HepG2 (cell line): ENCODE data around the gene EIF5A. TPM values are rescaled to one million over a fixed set of nuclear protein-coding genes. Genes with fewer than 3 reads are reported as not detected.
A peak's percentile ranks its signal among the peaks of the same experiment; 100 is the strongest.

Experiments
- ATF6 ChIP-seq: sonication (generic); formaldehyde crosslinking; conservative IDR thresholded peaks from 2 replicates; pipeline ENCODE4 v1.4.0; 2020; ENCODE audit warnings: missing genetic modification reagents
- BCL3 ChIP-seq: sonication (generic); formaldehyde crosslinking; IDR thresholded peaks from 2 replicates; pipeline ENCODE4 v1.5.1; 2020; ENCODE audit warnings: mild to moderate bottlenecking, missing genetic modification reagents, moderate library complexity
- CREB1 ChIP-seq, 2 experiments: fragments of 450-650 bp in 1 of 2; IDR thresholded peaks; 2 replicates each; pipeline ENCODE4 v1.6.1; 2016 to 2017; ENCODE audit warnings: control low read depth in 1 of 2, mild to moderate bottlenecking in 1 of 2, missing compliant biosample characterization in 1 of 2, missing genetic modification characterization in 1 of 2
- IRF2 ChIP-seq: IDR thresholded peaks from 2 replicates; pipeline ENCODE4 v1.6.1; 2018; ENCODE audit warnings: missing genetic modification reagents, missing compliant biosample characterization
- KLF6 ChIP-seq: IDR thresholded peaks from 2 replicates; pipeline ENCODE4 v1.8.0; 2016; ENCODE audit warnings: missing biosample characterization, missing genetic modification reagents
- PHF5A ChIP-seq: IDR thresholded peaks from one replicate; pipeline ENCODE4 v1.6.1; 2018; ENCODE audit warnings: low read depth, missing genetic modification reagents; ENCODE audit not compliant: unreplicated experiment
- REPIN1 ChIP-seq: sonication (generic); formaldehyde crosslinking; IDR thresholded peaks from 2 replicates; pipeline ENCODE4 v1.8.0; 2022; ENCODE audit warnings: missing genetic modification reagents, low read depth, mild to moderate bottlenecking, borderline replicate concordance
- SMAD3 ChIP-seq: sonication (generic); formaldehyde crosslinking; IDR thresholded peaks from 2 replicates; pipeline ENCODE4 v1.4.0; 2020; ENCODE audit warnings: missing genetic modification reagents
- ZBTB20 ChIP-seq: sonication (generic); formaldehyde crosslinking; IDR thresholded peaks from 2 replicates; pipeline ENCODE4 v1.8.1; 2023; ENCODE audit warnings: missing genetic modification reagents, low read depth, mild to moderate bottlenecking, borderline replicate concordance
- ZBTB34 ChIP-seq: sonication (generic); formaldehyde crosslinking; IDR thresholded peaks from 2 replicates; pipeline ENCODE4 v1.8.0; 2022; ENCODE audit warnings: mild to moderate bottlenecking, missing genetic modification reagents
- polyA plus RNA-seq, 8 experiments: library from polyadenylated mRNA; depleted of rRNA in 3 of 8; stranded (reverse) in 7 of 8; unstranded in 1 of 8; fragments of >200 nt; fragmentation: Illumina TruSeq in 4 of 8; extraction: Trizol in 4 of 8; gene quantifications; 2 replicates each; pipeline versions ENCODE4 v1.2.1 to v1.2.3, GENCODE V29; 2011 to 2016; ENCODE audit warnings: low read depth in 4 of 8, missing spikeins in 1 of 8, mixed read lengths in 1 of 8; ENCODE audit not compliant: insufficient read depth in 1 of 8
- total RNA-seq, 5 experiments: library from RNA; depleted of rRNA; stranded (reverse); fragments of >200 nt; fragmentation: Illumina TruSeq; extraction: Trizol; gene quantifications; 2 replicates each; pipeline ENCODE4 v1.2.3, GENCODE V29; 2016; ENCODE audit warnings: low read depth in 1 of 5
- TF ChIP-seq, protein P1 (sequence below): sonication (generic); formaldehyde crosslinking; IDR thresholded peaks from 2 replicates; pipeline ENCODE4 v1.9.0; 2021; ENCODE audit warnings: missing genetic modification reagents, mild to moderate bottlenecking, borderline replicate concordance
- TF ChIP-seq, protein P2 (sequence below): IDR thresholded peaks from 2 replicates; pipeline ENCODE4 v1.6.1; 2016
- TF ChIP-seq, protein P3 (sequence below): sonication (generic); formaldehyde crosslinking; IDR thresholded peaks from 2 replicates; pipeline ENCODE4 v1.4.0; 2020; ENCODE audit warnings: missing genetic modification reagents, borderline replicate concordance
- TF ChIP-seq, protein P4 (sequence below): sonication (generic); formaldehyde crosslinking; conservative IDR thresholded peaks from 2 replicates; pipeline ENCODE4 v1.8.1; 2023; ENCODE audit warnings: missing genetic modification reagents
- TF ChIP-seq, protein P5 (sequence below): sonication (generic); formaldehyde crosslinking; IDR thresholded peaks from 2 replicates; pipeline ENCODE4 v1.5.0; 2020; ENCODE audit warnings: mild to moderate bottlenecking, missing genetic modification reagents, borderline replicate concordance

The EIF5A gene
- total and polyA plus RNA-seq, 2 of the 13 experiments (the other 11 are each of a cell fraction or from before 2014, with no cell fraction given), result 319 to 337 TPM

GRCh38 chr17:7329374-7329996 is 22.1 kb downstream of the EIF5A start (continued):
- TF ChIP-seq, protein P1, sequence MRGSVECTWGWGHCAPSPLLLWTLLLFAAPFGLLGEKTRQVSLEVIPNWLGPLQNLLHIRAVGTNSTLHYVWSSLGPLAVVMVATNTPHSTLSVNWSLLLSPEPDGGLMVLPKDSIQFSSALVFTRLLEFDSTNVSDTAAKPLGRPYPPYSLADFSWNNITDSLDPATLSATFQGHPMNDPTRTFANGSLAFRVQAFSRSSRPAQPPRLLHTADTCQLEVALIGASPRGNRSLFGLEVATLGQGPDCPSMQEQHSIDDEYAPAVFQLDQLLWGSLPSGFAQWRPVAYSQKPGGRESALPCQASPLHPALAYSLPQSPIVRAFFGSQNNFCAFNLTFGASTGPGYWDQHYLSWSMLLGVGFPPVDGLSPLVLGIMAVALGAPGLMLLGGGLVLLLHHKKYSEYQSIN, result no peak
- TF ChIP-seq BCL3 (CRISPR knock-in tag), result no peak
- TF ChIP-seq, protein P2, sequence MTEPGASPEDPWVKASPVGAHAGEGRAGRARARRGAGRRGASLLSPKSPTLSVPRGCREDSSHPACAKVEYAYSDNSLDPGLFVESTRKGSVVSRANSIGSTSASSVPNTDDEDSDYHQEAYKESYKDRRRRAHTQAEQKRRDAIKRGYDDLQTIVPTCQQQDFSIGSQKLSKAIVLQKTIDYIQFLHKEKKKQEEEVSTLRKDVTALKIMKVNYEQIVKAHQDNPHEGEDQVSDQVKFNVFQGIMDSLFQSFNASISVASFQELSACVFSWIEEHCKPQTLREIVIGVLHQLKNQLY, result no peak
- no peak for TF ChIP-seq ATF6
- TF ChIP-seq PHF5A (CRISPR knock-in tag), result no peak
- TF ChIP-seq CREB1 (IDR thresholded peaks at IDR 0.05), result peak; percentile 74
- peak; percentile 82 for TF ChIP-seq CREB1 (CRISPR knock-in tag; IDR thresholded peaks at IDR 0.05)
- peak; percentile 73 for TF ChIP-seq IRF2
- no peak for TF ChIP-seq SMAD3 (CRISPR knock-in tag)
- no peak for TF ChIP-seq ZBTB20 (CRISPR knock-in tag)
- TF ChIP-seq REPIN1 (CRISPR knock-in tag), result no peak; the same call in 1 of the 2 replicates
- TF ChIP-seq ZBTB34 (CRISPR knock-in tag), result no peak
- TF ChIP-seq, protein P3, sequence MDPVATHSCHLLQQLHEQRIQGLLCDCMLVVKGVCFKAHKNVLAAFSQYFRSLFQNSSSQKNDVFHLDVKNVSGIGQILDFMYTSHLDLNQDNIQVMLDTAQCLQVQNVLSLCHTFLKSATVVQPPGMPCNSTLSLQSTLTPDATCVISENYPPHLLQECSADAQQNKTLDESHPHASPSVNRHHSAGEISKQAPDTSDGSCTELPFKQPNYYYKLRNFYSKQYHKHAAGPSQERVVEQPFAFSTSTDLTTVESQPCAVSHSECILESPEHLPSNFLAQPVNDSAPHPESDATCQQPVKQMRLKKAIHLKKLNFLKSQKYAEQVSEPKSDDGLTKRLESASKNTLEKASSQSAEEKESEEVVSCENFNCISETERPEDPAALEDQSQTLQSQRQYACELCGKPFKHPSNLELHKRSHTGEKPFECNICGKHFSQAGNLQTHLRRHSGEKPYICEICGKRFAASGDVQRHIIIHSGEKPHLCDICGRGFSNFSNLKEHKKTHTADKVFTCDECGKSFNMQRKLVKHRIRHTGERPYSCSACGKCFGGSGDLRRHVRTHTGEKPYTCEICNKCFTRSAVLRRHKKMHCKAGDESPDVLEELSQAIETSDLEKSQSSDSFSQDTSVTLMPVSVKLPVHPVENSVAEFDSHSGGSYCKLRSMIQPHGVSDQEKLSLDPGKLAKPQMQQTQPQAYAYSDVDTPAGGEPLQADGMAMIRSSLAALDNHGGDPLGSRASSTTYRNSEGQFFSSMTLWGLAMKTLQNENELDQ (CRISPR knock-in tag), result no peak
- TF ChIP-seq, protein P4, sequence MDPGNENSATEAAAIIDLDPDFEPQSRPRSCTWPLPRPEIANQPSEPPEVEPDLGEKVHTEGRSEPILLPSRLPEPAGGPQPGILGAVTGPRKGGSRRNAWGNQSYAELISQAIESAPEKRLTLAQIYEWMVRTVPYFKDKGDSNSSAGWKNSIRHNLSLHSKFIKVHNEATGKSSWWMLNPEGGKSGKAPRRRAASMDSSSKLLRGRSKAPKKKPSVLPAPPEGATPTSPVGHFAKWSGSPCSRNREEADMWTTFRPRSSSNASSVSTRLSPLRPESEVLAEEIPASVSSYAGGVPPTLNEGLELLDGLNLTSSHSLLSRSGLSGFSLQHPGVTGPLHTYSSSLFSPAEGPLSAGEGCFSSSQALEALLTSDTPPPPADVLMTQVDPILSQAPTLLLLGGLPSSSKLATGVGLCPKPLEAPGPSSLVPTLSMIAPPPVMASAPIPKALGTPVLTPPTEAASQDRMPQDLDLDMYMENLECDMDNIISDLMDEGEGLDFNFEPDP (CRISPR knock-in tag), result no peak
- 0 out of 2 replicates have a peak, but pooled peaks have one; percentile 39 for TF ChIP-seq KLF6 (CRISPR knock-in tag)
- TF ChIP-seq, protein P5, sequence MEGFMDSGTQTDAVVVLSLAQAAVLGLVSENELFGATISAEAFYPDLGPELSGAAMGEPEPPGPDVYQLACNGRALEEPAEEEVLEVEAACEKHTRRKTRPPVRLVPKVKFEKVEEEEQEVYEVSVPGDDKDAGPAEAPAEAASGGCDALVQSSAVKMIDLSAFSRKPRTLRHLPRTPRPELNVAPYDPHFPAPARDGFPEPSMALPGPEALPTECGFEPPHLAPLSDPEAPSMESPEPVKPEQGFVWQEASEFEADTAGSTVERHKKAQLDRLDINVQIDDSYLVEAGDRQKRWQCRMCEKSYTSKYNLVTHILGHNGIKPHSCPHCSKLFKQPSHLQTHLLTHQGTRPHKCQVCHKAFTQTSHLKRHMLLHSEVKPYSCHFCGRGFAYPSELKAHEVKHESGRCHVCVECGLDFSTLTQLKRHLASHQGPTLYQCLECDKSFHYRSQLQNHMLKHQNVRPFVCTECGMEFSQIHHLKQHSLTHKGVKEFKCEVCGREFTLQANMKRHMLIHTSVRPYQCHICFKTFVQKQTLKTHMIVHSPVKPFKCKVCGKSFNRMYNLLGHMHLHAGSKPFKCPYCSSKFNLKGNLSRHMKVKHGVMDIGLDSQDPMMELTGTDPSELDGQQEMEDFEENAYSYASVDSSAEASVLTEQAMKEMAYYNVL (CRISPR knock-in tag), result peak; percentile 49; the same call in 1 of the 2 replicates
